HG02623 (cell line): Measurements from ENCODE around the gene GPR108.
"Not testable (repeated sequence)": the region's sequence is repeated elsewhere in the genome, so short reads cannot be mapped to it uniquely, and the experiment has no call there.

Experiments
- ATAC-seq: cut with Tn5 transposase; IDR thresholded peaks from one replicate; pipeline ENCODE4 v1.9.1; 2021; ENCODE audit warnings: moderate library complexity; ENCODE audit not compliant: unreplicated experiment

GPR108 gene

GRCh38 chr19:6737284-6737872 is at the start of gene GPR108:
Gene GPR108 (minus strand): TSS chr19:6737580. CDS start chr19:6737576, 4 bp downstream.
- ATAC-seq: peak; percentile 63

GRCh38 chr19:6779206-6779605 is 41.8 kb upstream of the GPR108 start:
- no peak for ATAC-seq

GRCh38 chr19:6778386-6778785 is 41.0 kb upstream of the GPR108 start:
- no peak for ATAC-seq

DNA sequence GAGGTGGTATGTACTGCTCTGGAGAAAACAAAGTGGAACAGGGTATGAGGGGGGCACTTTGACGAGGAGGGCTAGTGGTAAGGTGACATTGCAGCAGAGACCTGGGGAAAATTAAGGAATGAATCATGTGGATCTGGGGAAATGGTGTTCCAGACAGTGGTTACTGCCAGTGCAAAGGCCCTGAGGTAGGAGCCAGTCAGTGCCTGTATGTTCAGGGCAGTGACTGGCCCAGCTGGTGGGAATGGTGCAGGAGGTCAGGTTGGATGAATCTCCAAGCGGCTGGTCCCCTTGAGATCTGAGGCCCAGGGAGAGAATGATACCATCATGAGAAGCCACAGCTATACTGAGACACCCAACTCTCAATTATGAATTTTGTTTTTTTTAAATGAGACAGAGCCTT is 40.1 kb upstream of the GPR108 start:
- no peak for ATAC-seq

DNA sequence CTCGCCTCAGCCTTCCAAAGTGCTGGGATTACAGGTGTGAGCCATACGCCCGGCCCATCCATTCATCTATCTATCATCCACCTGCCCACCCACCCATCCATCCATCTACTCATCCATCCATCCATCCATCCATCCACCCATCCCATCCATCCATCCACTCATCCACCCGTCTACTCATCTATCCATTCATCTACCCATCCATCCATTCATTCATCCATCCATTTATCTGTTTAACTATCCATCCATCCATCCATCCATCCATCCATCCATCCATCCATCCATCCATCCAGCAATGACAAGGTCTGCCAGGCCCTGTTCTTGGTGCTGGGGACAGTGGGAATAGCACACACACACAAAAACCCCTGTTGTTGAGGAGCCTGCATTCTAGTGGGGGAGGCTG is 39.6 kb upstream of the GPR108 start:
- no peak for ATAC-seq

DNA sequence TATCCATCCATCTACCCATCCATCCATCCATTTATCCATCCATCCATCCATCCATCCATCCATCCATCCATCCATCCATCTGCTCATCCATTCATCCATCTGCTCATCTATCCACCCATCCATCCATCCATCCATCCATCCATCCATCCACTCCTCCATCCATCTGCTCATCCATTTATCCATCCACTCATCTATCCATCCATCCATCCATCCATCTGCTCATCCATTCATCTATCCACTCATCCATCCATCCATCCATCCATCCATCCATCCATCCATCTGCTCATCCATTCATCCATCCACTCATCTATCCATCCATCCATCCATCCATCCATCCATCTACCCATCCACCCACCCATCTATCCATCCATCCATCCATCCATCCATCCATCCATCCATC is 38.7 kb upstream of the GPR108 start:
- not testable (repeated sequence) for ATAC-seq

DNA sequence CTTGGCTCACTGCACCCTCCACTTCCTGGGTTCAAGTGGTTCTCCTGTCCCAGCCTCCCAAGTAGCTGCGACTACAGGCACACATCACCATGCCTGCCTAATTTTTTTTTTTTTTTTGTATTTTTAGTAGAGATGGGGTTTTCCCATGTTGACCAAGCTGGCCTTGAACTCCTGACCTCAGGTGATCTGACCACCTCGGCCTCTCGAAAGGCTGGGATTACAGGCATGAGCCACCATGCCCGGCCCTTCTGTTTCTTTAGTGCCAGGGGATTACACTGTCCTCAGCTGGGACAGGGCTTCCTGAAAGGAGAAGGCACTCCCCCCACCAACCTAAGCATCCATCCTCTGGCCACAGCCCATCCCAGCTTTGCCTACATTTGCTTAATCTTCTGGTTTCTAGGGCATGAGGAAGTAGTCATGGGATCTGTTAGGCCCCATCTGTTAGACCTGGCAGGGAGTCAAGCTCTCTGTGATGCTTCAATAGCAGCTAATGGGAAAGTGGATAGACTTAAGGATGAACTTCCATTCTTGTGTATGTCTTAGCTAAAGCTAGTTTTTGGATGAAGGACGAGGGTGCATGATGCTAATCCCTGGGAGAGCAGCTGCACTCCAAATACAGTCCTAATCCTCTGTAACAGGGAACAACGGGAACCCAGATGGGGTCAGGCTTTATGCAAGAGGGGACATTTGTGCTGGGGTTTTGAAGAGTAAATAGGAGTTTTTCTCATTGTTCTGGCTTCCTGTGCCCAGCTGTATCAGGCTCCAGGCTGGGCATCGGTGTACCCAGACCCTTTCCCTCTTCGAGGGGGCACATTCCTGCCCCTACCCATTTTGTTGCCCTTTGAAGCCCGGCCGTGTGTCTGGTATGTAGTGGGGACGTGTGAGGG is 37.7 kb upstream of the GPR108 start:
- no peak for ATAC-seq

GRCh38 chr19:6773323-6773931 is 36.0 kb upstream of the GPR108 start:
- ATAC-seq: no peak

GRCh38 chr19:6772866-6773322 is 35.5 kb upstream of the GPR108 start:
- ATAC-seq: no peak

DNA sequence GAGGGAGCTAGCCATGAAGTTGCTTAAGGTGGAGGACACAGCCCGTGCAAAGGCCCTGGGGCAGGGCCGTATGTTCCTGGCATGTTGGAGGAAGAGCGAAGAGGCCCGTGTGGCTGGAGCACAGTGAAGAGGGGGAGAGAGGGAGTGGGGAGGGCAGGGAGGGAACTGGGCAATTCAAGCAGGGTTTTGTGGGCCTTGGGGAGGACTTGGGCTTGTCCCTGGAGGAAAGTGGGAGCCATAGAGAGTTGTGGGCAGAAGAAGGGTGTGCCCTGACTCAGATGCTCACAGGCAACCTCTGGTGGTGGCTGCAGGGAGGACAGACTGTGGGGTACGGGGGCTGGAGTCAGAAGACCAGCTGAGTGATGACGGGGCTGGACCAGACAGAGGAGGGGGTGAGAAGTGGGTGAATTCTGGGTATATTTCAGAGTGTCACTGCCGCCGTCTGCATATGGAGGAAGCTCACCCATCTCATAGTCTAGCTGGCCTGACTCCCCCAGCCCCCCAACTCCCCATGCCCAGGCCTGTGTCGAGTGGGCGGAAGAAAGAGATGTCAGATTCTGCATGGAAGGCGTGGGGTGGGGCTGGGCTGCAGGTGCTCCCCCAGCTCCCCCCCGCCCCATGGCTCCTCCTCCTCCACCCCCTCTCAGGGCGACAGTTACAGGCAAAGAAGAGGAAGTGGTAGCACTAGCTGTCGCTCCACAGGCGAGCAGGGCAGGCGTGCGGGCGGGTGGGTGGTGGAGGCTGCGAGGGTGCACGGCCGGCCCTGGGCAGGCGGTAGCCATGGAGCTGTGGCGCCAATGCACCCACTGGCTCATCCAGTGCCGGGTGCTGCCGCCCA is 34.9 kb upstream of the GPR108 start, which contains the start of gene VAV1:
Gene VAV1, plus strand, starts transcription at position 681 of the 838 bp plus-strand sequence. Its CDS starts 100 bp downstream, at position 781.
- peak; percentile 40 for ATAC-seq

GRCh38 chr19:6771648-6772027 is 34.3 kb upstream of the GPR108 start:
- not testable (repeated sequence) for ATAC-seq

DNA sequence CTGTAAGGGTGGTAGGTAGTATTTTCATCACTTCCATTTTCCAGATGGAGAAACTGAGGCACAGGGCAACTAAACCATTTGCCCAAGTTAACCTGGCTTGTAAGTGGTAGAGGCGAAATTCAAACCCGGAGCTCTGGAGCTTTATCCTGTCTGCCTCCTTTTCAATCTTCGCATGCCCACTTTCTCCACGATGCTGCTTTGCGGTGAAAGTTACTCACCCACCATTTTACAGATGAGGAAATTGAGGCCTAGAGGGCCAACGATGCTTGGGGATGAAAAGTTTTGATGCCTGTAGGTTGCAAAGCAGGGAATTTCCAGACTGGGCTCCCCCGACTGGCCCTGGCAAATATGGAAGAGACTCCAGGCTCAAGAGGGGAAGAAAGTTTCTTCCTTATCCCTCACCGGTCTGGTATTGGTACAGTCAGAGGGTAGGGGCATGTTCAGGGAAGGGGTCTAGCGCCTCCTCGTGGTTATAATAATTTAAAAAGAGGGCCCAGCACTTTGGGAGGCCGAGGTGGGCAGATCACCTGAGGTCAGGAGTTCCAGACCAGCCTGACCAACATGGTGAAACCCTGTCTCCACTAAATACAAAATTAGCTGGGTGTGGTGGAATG is 31.7 kb upstream of the GPR108 start:
- no peak for ATAC-seq

DNA sequence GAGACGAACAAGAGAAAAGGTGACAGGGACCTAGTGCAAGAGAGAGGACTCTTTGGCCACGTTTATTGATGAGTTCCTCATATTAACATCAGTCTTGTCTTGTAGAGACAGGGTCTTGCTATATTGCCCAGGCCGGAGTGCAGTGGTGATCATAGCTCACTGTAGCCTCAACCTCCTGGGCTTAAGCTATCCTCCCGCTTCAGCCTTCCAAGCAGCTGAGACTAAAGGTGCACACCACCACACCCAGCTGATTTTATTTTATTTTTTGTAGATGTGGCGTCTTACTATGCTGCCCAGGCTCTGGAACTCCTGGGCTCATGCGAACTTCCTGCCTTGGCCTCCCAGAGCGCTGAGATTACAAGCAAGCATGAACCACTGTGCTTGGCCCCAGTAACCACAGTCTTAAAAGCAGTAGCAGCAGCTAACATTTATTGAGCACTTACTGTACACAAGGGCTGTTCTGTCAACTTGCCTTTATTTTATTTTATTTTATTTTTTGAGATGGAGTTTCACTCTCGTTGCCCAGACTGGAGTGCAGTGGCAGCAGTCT is 30.9 kb upstream of the GPR108 start:
- no peak for ATAC-seq

DNA sequence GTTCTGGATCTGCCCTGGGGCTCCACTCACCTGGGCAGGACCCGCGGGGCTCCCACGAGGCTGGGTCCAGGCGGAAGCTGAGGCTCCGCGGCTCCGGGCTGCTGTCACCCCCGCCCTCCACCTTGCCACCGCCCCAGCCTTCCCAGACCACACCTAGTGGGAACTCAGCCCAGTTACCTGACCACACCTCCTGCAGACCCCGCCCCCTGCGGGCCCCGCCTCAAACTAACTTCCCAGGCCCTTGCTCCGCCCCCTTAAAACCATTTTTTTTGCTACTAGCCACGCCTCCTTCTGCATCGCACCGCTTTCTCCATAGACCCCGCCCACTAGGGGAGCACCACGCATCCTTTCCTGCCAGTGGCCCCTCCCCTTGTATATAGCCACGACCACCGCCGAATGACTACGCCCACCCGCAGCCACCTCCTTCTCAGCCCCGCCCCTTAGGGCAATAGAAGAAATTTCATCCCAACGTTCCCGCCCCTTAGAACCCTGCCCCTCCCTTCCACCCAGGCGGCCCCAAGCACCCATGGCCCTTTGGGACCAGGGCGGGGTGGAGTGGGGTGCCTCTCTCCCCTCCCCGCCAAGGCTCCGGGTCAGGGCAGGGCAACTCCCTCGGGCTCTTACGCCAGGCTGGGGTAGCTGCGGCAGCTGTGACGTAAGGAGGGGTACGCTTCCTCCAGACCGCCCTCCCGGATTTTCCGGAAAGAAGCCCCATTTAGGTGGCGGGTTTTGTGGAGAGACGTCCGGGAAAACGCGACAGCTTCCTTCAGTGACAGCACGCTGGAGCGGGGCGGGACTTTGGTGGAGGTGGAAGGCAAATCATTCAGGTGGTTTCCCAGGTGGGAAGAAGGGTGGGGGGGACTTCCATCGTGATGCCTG is 30.2 kb upstream of the GPR108 start, which contains the start of gene SH2D3A:
Gene SH2D3A, minus strand, starts transcription at position 79 of the 879 bp plus-strand sequence. CDS start 3,687 bp downstream, outside the sequence.
- peak; percentile 58 for ATAC-seq

- ATAC-seq: peak; percentile 2
Observed at GRCh38 chr19:6767081-6767356, 29.6 kb upstream of the GPR108 start.

DNA sequence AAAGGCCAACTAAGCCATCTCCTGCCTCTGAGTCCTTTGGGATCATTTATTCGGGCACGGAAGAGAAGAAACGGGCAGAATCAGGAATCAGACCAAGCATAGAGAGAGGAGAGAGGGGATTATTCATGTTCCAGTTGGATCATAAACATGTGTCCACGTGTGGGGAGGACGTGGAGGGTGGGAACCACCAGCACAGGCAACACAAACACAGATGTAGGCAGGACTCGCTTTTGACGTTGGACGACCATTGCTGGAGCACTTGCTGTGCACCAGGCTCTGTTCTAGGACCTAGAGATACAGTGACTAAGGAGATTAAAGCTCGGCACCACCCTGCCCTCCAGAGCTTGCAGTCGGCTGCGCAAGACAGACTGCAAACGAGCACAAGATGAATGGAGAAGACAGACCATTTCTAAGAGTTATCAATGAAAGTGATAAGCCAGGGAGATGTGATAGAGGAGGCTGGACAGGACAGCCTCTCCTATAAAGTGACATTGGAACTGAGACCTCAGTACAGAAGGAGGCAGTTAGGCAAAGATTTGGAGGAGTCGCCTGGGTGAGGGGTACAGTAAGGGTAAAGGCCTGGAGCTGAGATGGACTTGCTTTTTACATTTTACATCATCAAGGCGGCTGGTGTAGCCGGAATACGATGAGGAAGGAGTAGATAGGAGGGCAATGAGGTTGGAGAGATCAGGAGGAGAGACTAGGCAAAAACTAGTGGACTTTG is 29.1 kb upstream of the GPR108 start:
- ATAC-seq: no peak

- ATAC-seq: no peak
Observed at GRCh38 chr19:6765738-6766356, 28.5 kb upstream of the GPR108 start.

GRCh38 chr19:6762253-6762797 is 24.9 kb upstream of the GPR108 start:
- not testable (repeated sequence) for ATAC-seq
